Renal cortex interstitium (tissue), 11 donors: ENCODE data around the gene GOLT1A. TPM values are rescaled to one million over a fixed set of nuclear protein-coding genes. Genes with fewer than 3 reads are reported as not detected.

Experiments used
- DNase-seq, 11 donors: peaks; one replicate each; pipeline ENCODE4 v3.0.0-alpha.2; 2013; ENCODE audit warnings: low read depth in 9 of 11, low spot score in 4 of 11; ENCODE audit errors: extremely low read depth in 1 of 11
- polyA plus RNA-seq, 3 donors: library from polyadenylated mRNA; unstranded; fragments of 120-200 nt; gene quantifications; one replicate each; pipeline ENCODE4 v1.2.1, GENCODE V29; 2013; ENCODE audit not compliant: insufficient read length in 3 of 3

GOLT1A gene
- polyA plus RNA-seq, 3 donors, result 2.3 to 4.1 (median 2.5) TPM

GRCh38 chr1:204224655-204225054 is 10.9 kb upstream of the GOLT1A start:
- DNase-seq, result no peak

DNA sequence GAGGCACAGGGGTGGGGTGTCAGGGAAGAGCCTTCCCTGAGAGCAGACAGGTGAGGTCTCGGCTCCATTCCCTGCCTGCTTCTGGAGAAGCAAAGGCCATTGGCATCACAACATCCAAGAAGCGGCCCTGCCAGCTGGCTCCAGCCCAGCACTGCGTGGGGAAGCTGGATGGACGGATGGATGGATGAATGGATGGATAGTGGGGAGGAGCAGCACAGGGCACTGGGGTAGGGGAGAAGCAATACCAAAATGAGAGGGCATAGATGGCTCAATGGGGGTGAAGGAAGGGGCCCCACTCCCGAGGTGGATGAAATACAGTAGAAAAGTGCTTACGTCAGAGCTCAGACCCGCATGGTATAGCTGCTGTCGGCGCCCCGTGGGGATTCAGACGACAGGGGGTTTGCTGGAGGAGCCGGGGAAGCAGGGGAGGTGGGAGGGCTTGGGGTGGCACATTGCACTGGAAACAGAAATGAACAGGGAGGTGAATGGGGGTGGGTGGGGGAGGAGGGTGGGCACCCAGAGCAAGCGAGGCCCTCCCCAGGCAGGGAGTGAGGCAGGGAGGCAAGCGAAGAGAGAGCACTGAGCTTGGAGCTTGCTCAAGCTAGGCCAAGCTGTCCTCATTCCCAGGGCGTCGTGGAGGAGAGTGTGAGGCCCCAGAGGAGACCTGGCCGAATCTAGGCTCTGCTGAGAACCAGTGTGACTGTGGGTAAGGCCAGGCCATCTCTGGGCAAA is 9.5 kb upstream of the GOLT1A start:
- no peak for DNase-seq

- DNase-seq, result no peak
Observed at GRCh38 chr1:204222764-204223055, 8.9 kb upstream of the GOLT1A start.

GRCh38 chr1:204222006-204222763 is 8.4 kb upstream of the GOLT1A start:
- no peak for DNase-seq

DNA sequence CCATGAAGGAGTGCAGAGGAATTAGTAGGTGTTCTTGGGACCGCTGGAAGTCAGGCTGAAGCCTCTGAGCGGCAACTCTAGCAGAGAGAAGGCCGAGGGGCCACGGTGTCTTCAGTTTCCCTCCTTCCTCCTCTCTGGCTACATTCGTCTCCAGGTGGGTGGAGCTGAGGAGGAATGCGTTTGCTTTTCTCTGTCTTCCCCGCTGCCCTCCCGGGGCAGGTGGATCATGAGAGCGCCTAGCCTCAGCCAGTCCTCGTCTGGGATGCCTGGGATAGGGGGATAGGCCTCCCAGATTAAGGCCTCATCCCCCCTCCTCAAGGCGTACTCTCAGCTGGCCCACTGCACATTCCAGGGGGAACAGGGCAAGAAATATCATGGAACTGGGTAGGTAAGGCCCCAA is 7.5 kb upstream of the GOLT1A start:
- DNase-seq, result no peak

- DNase-seq, result no peak
Observed at GRCh38 chr1:204219971-204220616, 6.3 kb upstream of the GOLT1A start.

- DNase-seq, result no peak
Observed at GRCh38 chr1:204218552-204218951, 4.8 kb upstream of the GOLT1A start.

- DNase-seq, result no peak
Observed at GRCh38 chr1:204217648-204218000, 3.8 kb upstream of the GOLT1A start.

GRCh38 chr1:204216880-204217647 is 3.3 kb upstream of the GOLT1A start:
- DNase-seq, result no peak

DNA sequence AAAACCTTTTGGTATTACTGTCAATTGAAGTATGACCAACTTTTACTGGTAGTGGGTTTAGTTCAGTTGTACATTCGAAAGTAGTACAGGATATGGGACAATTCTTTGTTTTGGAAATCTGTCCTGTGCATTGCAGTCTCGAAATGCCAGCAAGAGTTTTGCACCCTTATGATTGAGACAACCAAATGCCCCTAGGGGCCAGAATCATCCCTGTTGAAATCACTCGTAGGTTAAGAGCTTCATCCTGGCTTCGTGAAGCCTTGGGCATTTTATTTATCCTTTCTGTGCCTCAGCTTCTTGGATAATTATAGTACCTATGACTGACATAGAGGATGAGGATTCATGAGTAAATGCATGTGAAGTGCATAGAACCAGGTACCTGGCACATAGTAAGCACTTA is 2.4 kb upstream of the GOLT1A start:
- DNase-seq, result no peak

DNA sequence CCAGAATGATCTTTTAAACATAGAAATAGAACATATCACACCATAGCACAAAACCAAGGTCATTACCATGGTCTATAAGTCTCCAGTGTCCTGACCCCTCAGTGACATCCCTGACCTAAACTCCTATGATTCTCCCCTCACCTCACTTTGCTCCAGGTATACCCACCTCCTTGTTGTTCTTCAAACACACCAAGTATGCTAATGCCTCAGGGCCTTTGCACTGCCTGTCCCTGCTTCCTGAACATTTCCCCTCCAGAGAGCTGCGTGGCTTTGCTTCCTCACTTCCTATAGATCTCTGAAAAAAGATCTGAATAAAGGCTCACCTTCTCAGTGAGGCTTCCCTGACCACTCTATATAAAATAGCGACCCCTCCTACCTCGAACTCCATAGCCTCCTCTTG is 1.1 kb downstream of the GOLT1A start:
- no peak for DNase-seq

GRCh38 chr1:204211046-204211445 is 2.7 kb downstream of the GOLT1A start:
- no peak for DNase-seq

GRCh38 chr1:204207136-204207616 is 6.6 kb downstream of the GOLT1A start:
- DNase-seq, result peak in 5 of 11 donors; percentile 31 to 50 (median 39)

- DNase-seq, result no peak
Observed at GRCh38 chr1:204206121-204206520, 7.7 kb downstream of the GOLT1A start.

- no peak for DNase-seq
Observed at GRCh38 chr1:204205486-204205885, 8.3 kb downstream of the GOLT1A start.

- no peak for DNase-seq
Observed at GRCh38 chr1:204204944-204205343, 8.8 kb downstream of the GOLT1A start.

DNA sequence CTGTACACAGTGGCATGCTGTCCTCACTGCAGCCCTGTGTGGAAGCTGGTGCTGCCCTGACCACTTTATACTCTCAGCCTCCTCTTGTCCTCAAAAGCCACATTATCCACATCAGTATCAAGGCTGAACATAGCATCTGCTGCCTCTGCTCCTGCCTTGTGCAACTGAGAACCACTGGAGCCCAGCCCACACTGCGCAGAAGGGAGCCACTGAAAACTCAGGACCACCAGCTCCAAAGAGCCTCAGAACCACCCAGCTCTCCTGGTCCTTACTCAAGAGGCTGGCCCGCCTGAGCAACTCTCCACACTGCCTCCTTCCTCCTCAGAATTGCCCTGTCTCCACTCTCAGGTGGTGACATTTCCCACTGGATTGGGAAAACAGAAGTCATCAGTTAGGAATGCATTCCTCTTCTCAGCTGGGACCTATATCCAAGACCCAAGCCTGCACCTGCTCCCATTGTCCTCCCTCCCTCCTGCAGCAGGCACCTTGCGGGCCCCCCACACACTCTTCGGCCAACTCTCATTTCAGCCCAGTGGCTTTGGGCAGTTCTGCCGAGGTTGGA is 10.5 kb downstream of the GOLT1A start:
- DNase-seq, result no peak

DNA sequence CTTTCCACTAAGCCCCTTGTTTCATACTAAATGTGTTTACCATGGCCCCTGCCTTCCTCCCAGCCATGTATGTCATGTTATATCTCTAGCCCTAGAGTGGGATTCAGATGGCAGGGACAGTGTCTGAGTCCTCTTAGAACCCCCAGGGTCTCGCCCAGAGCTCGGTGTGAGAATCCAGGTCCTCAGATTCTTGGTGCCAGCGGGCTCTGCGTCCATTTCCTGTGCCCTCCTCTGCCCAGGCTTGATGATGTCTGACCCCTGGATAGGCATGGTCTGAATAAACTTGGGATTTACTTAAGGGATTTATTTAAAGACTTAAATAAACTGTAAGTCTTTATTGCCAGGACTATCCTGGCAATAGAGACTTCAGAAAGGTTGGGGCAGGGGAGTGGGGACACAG is 11.3 kb downstream of the GOLT1A start:
- no peak for DNase-seq

DNA sequence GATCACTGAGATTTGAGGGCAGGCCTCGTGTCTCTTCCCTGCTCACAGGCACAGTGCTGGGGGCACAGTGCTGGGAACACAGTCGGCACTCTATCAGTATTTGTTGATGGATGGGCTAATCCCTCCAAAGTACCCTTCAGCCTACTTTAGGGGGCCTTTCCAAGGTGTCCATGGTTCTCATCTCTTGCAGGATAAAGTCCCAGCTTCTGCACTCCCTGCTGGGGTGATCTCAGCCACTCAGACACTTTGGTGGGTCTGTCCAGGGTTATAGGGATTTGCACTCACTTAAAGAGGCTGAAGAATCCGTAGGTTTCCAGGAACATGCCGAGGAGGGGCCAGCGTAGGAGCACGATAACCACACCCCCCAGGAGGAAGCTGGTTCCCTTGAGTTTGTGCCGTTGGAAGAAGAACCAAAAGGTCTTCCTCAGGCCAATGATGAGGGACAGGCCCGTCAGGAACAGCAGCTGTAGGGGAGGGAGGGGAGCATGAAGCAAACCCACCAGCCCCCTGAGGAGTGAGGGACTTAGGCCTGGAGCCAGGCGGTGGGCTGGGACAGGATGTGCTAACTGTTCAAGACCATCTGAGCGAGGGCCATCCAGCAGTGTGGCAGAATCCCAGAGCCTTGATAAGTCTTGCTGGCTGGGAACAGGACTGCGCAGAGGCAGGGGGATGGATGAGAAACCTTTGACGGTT is 12.3 kb downstream of the GOLT1A start:
- no peak for DNase-seq
